NB4 (cell line): ENCODE results near the gene ECEL1.
"Not testable (repeated sequence)": the region's sequence is repeated elsewhere in the genome, so short reads cannot be mapped to it uniquely, and the experiment has no call there.

Experiments
- DNase-seq: peaks from one replicate; pipeline ENCODE4 v3.0.0; 2010; ENCODE audit warnings: low read depth
- H3K4me3 ChIP-seq: one replicate; pipeline ENCODE4 v1.5.1; 2011; ENCODE audit warnings: mild to moderate bottlenecking, low read depth, low read length, moderate library complexity
- CTCF ChIP-seq: IDR thresholded peaks from one replicate; pipeline ENCODE4 v1.5.1; 2012; ENCODE audit warnings: low read depth, low read length
- MAX ChIP-seq: IDR thresholded peaks from 2 replicates; pipeline ENCODE4 v1.6.1; 2011; ENCODE audit warnings: low read depth, low read length
- MYC ChIP-seq: IDR thresholded peaks from 2 replicates; pipeline ENCODE4 v1.6.1; 2011; ENCODE audit warnings: low read depth, low read length
- POLR2A ChIP-seq: IDR thresholded peaks from 2 replicates; pipeline ENCODE4 v1.6.1; 2011; ENCODE audit warnings: mild to moderate bottlenecking; ENCODE audit not compliant: insufficient read length; ENCODE audit errors: extremely low read depth

ECEL1 gene

GRCh38 chr2:232449964-232450363 is 37.7 kb downstream of the ECEL1 start:
- TF ChIP-seq POLR2A (no peak), MAX (no peak), CTCF (no peak), MYC (no peak)
- no peak for DNase-seq
- no peak overlapping the region for H3K4me3 ChIP-seq

- no peak for DNase-seq
- TF ChIP-seq CTCF = no peak
- TF ChIP-seq POLR2A = no peak
- no peak for TF ChIP-seq MAX
- no peak for TF ChIP-seq MYC
- H3K4me3 ChIP-seq = no peak overlapping the region
Observed at GRCh38 chr2:232448304-232448690, 39.3 kb downstream of the ECEL1 start.

- H3K4me3 ChIP-seq = no peak overlapping the region
- no peak for TF ChIP-seq CTCF
- TF ChIP-seq POLR2A = no peak
- no peak for TF ChIP-seq MAX
- no peak for TF ChIP-seq MYC
- DNase-seq = no peak
Observed at GRCh38 chr2:232447638-232448303, 39.9 kb downstream of the ECEL1 start.

GRCh38 chr2:232447091-232447620 is 40.5 kb downstream of the ECEL1 start:
- TF ChIP-seq MAX (no peak), POLR2A (no peak), MYC (no peak), CTCF (no peak)
- DNase-seq = no peak
- H3K4me3 ChIP-seq = no peak overlapping the region

DNA sequence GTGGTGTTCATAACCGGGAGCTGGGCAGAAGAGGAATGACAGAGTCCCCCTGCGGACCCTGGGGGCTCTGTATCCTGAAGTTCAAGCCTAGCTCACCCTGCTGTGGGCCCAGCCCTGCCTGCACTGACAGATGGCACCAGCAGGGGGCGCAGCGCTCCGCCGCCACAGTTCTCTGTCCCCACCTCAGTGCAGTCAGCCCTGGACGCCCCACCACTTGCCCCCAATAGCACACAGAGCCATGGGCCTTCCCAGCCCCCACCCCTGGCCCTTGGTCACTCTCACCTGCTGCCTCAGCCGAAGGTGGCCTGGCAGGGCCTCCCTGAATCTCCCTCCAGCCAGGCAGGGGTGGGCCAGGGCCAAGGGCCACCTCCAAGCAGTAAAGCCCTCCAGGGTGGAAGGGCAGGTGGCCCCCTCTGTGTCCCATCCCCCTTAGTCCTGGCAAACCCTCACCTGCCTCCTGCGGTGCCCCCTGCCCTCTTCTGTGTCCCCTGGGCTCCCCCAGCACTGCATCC is 41.3 kb downstream of the ECEL1 start:
- TF ChIP-seq CTCF = peak; percentile 0
- DNase-seq, H3K4me3 ChIP-seq: not testable (repeated sequence)

- not testable (repeated sequence) for DNase-seq, H3K4me3 ChIP-seq
Observed at GRCh38 chr2:232445149-232445885, 42.3 kb downstream of the ECEL1 start.
